Rectal smooth muscle tissue (tissue), 1 donor: ENCODE results near the gene PPDPF.

Experiments
- H3K27ac ChIP-seq: one replicate; pipeline ENCODE4 v1.7.0; 2013; ENCODE audit warnings: low read depth, low read length, inconsistent platforms
- H3K27me3 ChIP-seq: one replicate; pipeline ENCODE4 v1.7.0; 2013; ENCODE audit warnings: low read length; ENCODE audit not compliant: control insufficient read depth, insufficient read depth
- H3K36me3 ChIP-seq: one replicate; pipeline ENCODE4 v1.7.0; 2013; ENCODE audit warnings: low read length; ENCODE audit not compliant: control insufficient read depth, insufficient read depth
- H3K4me1 ChIP-seq: one replicate; pipeline ENCODE4 v1.7.0; 2013; ENCODE audit warnings: low read length; ENCODE audit not compliant: control insufficient read depth, insufficient read depth
- H3K4me3 ChIP-seq: one replicate; pipeline ENCODE4 v1.7.0; 2013; ENCODE audit warnings: low read length
- H3K9ac ChIP-seq: one replicate; pipeline ENCODE4 v1.7.0; 2013; ENCODE audit warnings: low read length

PPDPF gene

DNA sequence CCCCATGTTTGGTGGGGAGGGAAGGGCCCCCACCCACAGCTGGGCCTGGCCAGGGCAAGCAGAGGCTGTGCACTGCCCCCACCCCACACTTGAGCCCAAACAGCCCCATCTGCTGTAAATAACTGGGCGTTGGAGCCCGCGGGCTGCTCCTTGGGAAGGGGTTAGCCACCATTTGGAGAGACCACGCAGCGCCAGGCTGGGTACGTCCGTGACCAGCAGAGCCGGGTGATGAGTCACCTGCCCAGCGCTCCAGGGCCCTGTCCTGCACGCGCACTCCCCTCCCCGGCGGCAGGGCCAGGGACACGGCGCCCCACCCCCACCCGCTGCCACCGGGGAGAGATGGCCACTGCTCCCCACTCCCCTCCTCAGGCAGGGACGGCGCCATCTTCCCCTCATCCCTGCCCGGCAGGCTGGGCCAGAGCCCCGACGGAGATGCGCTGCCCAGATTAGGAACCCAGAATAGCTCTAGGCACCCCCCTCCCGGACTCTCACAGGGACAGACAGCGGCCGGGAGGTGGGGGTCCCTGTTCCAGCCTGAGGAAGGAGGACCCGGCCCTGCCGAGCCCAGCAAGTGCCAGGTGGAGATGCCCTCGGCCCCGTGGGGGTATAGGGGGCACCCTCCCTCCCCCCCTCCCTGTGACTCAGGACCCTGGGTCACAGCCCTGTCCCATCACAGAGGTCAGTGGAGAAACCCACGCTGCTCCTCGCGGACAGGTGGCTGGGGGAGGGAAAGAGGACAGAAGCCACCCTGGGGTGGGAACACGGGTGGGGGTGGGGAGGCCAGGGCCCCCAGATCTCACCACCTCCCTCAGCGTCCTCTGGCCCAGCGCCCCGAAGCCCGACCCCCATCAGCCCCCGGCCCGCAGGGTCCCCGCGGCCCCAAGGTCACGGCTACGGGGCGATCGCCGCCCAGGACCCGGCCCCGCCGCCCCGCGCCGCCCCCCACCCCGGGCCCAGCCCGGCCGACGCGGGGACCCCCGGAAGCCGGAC is 22.3 kb upstream of the PPDPF start:
- H3K27me3 ChIP-seq: peaks cover 25% of the 10 kb centered on the region
- H3K4me1 ChIP-seq: no peaks in the 10 kb centered on the region
- H3K9ac ChIP-seq: no peak overlapping the region
- H3K36me3 ChIP-seq: no peaks in the 10 kb centered on the region
- H3K4me3 ChIP-seq: no peak overlapping the region
- no peak overlapping the region for H3K27ac ChIP-seq

- Histone ChIP-seq H3K27ac (no peak within 1 kb of the TSS), H3K9ac (no peak within 1 kb of the TSS), H3K4me3 (peak within 1 kb of the TSS; percentile 40), H3K27me3 (peaks cover 25% of the 10 kb centered on the region), H3K4me1 (no peaks in the 10 kb centered on the region), H3K36me3 (no peaks in the 10 kb centered on the region)
Measured at GRCh38 chr20:63498960-63499337, 21.6 kb upstream of the PPDPF start, which contains the start of gene EEF1A2. Gene EEF1A2 (minus strand): TSS chr20:63499083. CDS start chr20:63497763, 1,320 bp downstream.

DNA sequence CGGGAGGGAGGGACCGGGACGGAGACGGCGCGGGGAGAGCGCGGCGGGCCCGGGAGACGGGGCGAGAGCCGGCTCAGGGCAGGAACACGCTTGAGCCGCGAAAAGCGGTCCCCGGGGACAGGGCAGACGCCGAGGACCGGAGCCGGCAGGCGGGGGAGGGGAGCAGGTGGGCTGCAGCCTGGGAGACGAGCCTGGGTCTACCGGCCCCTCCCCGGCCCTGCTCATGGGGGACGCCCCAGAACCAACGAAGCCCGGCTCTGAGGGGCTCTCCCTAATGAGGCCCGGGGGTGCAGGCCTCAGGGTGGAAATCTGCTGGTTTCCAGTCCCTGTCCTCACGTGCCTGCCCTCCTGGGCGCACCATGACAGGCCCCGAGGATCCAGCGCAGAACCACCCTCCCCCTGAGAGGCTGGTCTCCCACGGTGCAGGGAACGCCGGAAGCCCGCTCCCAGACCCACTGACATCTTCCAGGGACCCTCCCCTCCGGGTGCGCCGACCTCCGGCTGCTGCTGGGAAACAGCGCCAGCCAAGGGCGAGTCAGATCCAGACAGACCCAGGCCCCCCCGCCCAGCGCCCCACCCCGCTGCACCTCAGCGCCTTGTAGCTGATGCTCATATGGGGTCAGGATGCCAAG is 21.1 kb upstream of the PPDPF start:
- Histone ChIP-seq H3K4me3 (peak overlapping the region; percentile 3), H3K4me1 (no peaks in the 10 kb centered on the region), H3K9ac (no peak overlapping the region), H3K27ac (no peak overlapping the region), H3K36me3 (no peaks in the 10 kb centered on the region), H3K27me3 (peaks cover 25% of the 10 kb centered on the region)

DNA sequence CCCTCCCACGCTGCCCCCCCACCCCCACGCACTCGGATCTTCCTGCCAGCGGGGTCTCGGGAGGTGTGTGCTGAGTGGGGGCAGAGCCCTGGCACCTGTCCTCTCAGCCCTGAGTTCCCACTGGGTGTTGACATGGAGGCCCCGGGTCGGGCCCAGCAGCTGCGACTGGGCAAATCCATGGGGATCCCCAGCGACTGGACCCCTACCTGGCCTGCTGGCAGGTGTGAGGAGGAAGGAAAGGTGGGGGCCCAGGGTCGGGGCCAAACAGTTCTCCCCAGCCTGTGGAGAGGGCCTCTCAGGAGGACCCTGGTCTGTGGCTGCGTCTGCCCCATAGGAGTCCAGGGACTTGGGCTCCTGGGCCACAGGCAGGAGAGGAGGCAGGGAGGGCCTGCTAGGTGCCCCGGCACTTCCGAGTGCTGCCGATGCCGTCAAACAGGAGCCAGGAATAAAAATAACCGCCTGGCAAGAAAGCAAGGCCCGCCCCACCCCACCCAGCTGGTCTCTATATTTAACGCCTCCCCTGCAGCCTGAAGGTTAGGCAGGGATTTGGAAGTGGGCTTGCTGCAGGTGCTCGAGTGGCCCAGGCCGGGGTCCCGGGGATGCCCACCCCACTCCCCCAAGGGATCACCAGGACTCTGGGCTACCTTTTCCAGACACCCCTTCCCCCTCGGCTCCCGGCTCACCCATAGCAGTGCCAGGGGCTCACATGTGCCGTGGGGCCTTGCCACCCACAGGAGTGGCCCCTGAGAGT is 20.2 kb upstream of the PPDPF start:
- H3K9ac ChIP-seq: no peak overlapping the region
- H3K27me3 ChIP-seq: peaks cover 25% of the 10 kb centered on the region
- H3K36me3 ChIP-seq: no peaks in the 10 kb centered on the region
- H3K4me3 ChIP-seq: no peak overlapping the region
- H3K4me1 ChIP-seq: no peaks in the 10 kb centered on the region
- H3K27ac ChIP-seq: no peak overlapping the region

- H3K9ac ChIP-seq: no peak overlapping the region
- no peaks in the 10 kb centered on the region for H3K36me3 ChIP-seq
- H3K27me3 ChIP-seq: peaks cover 25% of the 10 kb centered on the region
- no peaks in the 10 kb centered on the region for H3K4me1 ChIP-seq
- H3K27ac ChIP-seq: no peak overlapping the region
- no peak overlapping the region for H3K4me3 ChIP-seq
Measured at GRCh38 chr20:63500902-63501817, 19.4 kb upstream of the PPDPF start.

- peaks cover 22% of the 10 kb centered on the region for H3K27me3 ChIP-seq
Measured at GRCh38 chr20:63501818-63502670, 18.5 kb upstream of the PPDPF start.

DNA sequence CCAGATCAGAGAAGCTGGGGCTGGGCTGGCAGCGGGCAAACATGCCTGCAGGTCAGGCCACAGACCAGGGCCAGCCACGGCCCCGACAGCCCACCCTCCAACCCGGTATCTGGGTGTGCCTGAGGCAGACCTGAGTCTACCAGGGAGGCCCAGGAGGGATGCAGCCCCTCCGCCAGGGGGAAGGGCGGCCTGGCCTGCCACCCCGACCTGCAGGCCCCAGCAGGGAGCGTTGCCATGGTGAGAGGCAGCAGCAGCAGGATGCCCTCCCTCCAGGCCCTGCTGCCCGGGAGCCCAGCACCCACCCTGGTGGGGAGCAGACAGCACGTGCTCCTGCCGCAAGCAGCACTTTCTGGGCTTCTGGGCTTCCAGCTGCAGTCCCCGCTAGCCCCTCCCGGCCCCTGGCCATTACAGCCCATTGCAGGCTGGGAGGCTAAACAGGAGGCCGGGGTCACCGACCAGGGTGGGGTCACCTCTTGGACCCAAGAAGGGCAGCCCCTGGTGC is 17.8 kb upstream of the PPDPF start:
- H3K4me3 ChIP-seq: no peak overlapping the region
- H3K36me3 ChIP-seq: no peaks in the 10 kb centered on the region
- H3K27me3 ChIP-seq: peaks cover 15% of the 10 kb centered on the region
- no peak overlapping the region for H3K27ac ChIP-seq
- no peak overlapping the region for H3K9ac ChIP-seq
- H3K4me1 ChIP-seq: no peaks in the 10 kb centered on the region

More at GRCh38 chr20:63501818-63502670, 18.5 kb upstream of the PPDPF start:
- Histone ChIP-seq H3K4me3 (no peak overlapping the region), H3K9ac (no peak overlapping the region), H3K4me1 (no peaks in the 10 kb centered on the region), H3K36me3 (no peaks in the 10 kb centered on the region), H3K27ac (no peak overlapping the region)

DNA sequence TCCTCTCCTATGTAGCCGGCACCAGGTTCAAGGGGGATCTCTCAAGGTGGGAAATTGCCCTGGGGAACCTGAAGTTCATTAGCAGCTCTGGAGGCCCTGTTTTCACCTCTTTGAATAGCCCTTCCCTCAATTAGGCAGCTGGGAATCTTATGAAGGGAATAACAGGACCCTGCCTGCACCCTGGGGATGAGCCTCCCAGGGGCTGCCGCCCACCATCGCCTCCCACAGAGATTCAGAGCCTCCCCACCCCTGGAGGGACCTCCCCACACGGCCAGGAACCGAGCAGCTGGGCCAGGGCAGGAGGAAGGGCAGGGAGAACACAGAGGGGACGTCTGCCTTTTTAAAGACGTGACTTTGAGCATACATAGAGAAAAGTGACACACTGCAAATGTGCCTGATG is 17.0 kb upstream of the PPDPF start:
- Histone ChIP-seq H3K27ac (no peak overlapping the region), H3K4me3 (no peak overlapping the region), H3K36me3 (no peaks in the 10 kb centered on the region), H3K9ac (no peak overlapping the region), H3K4me1 (no peaks in the 10 kb centered on the region), H3K27me3 (peaks cover 13% of the 10 kb centered on the region)

DNA sequence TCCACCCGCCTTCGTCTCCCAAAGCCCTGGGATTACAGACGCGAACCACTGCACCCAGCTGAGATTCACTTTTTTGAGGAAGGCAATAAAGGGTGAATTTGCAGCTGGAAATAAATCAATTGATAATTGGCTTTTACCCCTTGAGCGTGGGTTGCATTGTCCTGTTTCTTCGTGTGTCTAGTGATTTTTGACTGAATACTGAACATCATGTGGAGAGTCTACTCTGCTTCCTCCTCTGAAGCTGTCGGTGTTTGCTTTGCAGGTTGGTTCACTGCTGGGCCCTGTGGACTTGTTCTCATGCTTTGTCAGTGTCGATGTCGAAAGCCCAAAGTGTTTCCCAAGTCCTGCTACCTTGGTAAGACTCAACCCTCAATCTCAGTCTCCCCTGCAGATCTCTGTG is 15.9 kb upstream of the PPDPF start:
- Histone ChIP-seq H3K27me3 (peaks cover 8% of the 10 kb centered on the region), H3K36me3 (no peaks in the 10 kb centered on the region), H3K27ac (no peak overlapping the region), H3K4me3 (no peak overlapping the region), H3K9ac (no peak overlapping the region), H3K4me1 (no peaks in the 10 kb centered on the region)

DNA sequence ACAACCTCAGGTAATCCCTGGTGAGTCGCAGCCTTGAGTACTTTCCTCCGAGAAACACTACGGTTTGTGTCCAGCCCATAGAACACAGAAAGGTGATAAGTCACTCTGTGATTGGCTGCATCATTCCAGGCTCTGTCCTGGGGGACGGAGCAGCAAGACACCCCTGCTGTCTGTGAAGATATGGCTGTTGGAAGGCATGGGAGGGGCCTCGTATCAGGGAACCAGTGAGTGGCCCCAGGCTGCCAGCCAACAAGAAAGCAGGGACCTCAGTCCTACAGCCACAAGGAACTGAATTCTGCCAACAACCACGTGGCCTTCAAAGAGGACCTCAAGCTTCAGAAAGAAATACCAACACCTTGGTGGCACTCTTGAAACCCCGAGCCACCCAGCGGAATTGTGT is 15.3 kb upstream of the PPDPF start:
- Histone ChIP-seq H3K9ac (no peak overlapping the region), H3K27me3 (peaks cover 6% of the 10 kb centered on the region), H3K4me3 (no peak overlapping the region), H3K36me3 (no peaks in the 10 kb centered on the region), H3K27ac (no peak overlapping the region), H3K4me1 (no peaks in the 10 kb centered on the region)

- peaks cover 5% of the 10 kb centered on the region for H3K27me3 ChIP-seq
- H3K9ac ChIP-seq: no peak overlapping the region
- no peak overlapping the region for H3K27ac ChIP-seq
- no peak overlapping the region for H3K4me3 ChIP-seq
- H3K4me1 ChIP-seq: no peaks in the 10 kb centered on the region
- no peaks in the 10 kb centered on the region for H3K36me3 ChIP-seq
Measured at GRCh38 chr20:63505723-63506122, 14.8 kb upstream of the PPDPF start.
